Measurements from ENCODE around the gene RBM5.
"Not testable (repeated sequence)": the region's sequence is repeated elsewhere in the genome, so short reads cannot be mapped to it uniquely, and the experiment has no call there.

RBM5 gene

GRCh38 chr3:50078622-50079021 is 10.1 kb upstream of the RBM5 start:
- no peak for TF ChIP-seq CTCF (IDR thresholded peaks at IDR 0.05; ENCODE audit: low read depth, low read length)
- no peak overlapping the region for H3K4me3 ChIP-seq (ENCODE audit: low read depth, low read length)

- H3K4me3 ChIP-seq (ENCODE audit: low read depth, low read length), result not testable (repeated sequence)
Observed at GRCh38 chr3:50084951-50085350, 3.8 kb upstream of the RBM5 start.

- peak overlapping the region; percentile 99 for H3K4me3 ChIP-seq (ENCODE audit: low read depth, low read length)
- TF ChIP-seq CTCF (IDR thresholded peaks at IDR 0.05; ENCODE audit: low read depth, low read length), result no peak
Observed at GRCh38 chr3:50089609-50089945, 858 bp downstream of the RBM5 start.

GRCh38 chr3:50090984-50091383 is 2.3 kb downstream of the RBM5 start:
- H3K4me3 ChIP-seq (ENCODE audit: low read depth, low read length), result peak overlapping the region; percentile 99
- no peak for TF ChIP-seq CTCF (IDR thresholded peaks at IDR 0.05; ENCODE audit: low read depth, low read length)

GRCh38 chr3:50095352-50095998 is 6.8 kb downstream of the RBM5 start:
- no peak for TF ChIP-seq CTCF (IDR thresholded peaks at IDR 0.05; ENCODE audit: low read depth, low read length)
- no peak overlapping the region for H3K4me3 ChIP-seq (ENCODE audit: low read depth, low read length)

- no peak for TF ChIP-seq CTCF (IDR thresholded peaks at IDR 0.05; ENCODE audit: low read depth, low read length)
- no peak overlapping the region for H3K4me3 ChIP-seq (ENCODE audit: low read depth, low read length)
Observed at GRCh38 chr3:50100386-50100785, 11.7 kb downstream of the RBM5 start.

- no peak overlapping the region for H3K4me3 ChIP-seq (ENCODE audit: low read depth, low read length)
- no peak for TF ChIP-seq CTCF (IDR thresholded peaks at IDR 0.05; ENCODE audit: low read depth, low read length)
Observed at GRCh38 chr3:50100956-50101845, 12.5 kb downstream of the RBM5 start.

All from WI38 (cell line).